T follicular helper cell (primary cell): ENCODE measurements around the gene C10orf95.
"Not testable (repeated sequence)": the region's sequence is repeated elsewhere in the genome, so short reads cannot be mapped to it uniquely, and the experiment has no call there.

Experiments used
- DNase-seq: peaks from one replicate; pipeline ENCODE4 v3.0.0-alpha.2; 2020; ENCODE audit warnings: low read depth
- total RNA-seq, 2 experiments: gene quantifications; one replicate each; lab custom pipeline; 2026; lab: John Stamatoyannopoulos, UW

C10orf95 gene
- 0 to 0.39 reads per million in 2 experiments for total RNA-seq

GRCh38 chr10:102451105-102451969, at the start of gene C10orf95:
C10orf95 (minus strand) TSS chr10:102451543; CDS start chr10:102451093, 450 bp downstream.
- no peak for DNase-seq

DNA sequence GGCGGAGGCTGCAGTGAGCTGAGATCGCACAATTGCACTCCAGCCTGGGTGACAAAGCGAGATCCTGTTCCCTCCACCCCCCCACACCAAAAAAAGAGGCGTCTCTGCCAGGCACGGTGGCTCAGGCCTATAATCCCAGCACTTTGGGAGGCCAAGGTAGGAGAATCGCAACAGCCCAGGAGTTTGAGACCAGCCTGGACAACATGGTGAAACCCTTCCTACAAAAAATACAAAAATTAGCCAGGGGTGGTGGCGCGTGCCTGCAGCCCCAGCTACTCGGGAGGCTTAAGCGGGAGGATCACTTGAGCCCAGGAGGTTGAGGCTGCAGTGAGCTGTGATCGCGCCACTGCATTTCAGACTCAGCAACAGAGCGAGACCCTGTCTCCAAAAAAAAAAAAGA, 49.3 kb upstream of the C10orf95 start:
- DNase-seq: not testable (repeated sequence)

DNA sequence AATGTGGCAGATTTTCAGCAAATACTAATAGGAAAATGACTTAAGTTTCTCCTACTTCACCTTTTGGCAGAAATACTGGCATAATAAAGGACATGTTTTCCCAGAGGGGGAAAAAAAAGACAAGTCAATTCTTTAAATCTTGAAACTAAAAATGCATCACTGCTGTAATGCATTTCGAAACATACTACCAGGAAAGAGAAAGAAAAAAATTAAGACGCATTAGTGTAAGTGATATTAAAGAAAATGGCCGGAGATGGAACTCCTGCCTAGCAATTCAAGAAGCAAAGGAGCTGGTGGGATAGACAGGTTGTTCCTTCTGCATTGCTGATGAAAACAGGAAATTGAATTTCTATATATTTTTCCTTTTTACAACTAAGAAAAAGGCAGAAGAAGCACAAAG, 48.0 kb upstream of the C10orf95 start:
- no peak for DNase-seq

DNA sequence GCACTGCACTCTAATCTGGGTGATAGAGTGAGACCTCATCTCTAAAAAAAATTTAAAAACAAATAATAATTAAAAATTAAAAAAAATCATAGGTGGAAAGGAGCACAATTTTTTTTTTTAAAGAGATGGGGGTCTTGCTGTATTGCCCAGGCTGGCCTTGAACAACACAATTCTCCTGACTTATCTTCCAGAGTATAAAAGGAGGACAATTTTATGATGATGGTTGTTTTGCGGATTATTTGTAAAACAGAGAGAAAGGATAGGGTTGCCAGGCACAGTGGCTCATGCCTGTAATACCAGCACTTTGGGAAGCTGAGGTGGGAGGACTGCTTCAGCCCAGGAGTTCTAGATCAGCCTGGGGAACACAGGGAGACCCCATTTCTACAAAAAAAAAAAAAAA, 46.2 kb upstream of the C10orf95 start:
- DNase-seq: no peak

DNA sequence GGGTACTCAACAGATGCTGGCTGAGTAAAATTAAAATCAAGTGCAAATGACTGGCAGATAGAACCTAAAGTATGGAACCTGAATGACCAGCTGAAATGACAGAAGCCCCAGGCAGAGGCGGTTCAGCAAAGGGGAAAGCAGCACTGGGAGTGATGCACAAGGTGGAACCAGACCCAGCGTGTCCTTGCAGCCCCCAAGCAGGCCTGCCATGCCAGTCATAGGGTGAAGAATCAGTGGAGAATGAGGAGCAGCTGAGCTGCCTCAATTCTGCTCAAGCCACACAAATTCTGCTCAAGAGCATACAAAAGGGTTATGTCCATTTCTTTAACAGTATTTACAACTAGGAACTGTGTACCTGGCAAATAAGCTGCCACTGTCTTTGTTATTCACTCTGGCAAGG, 42.4 kb upstream of the C10orf95 start:
- no peak for DNase-seq

GRCh38 chr10:102492983-102493382, 41.6 kb upstream of the C10orf95 start:
- DNase-seq: no peak

DNA sequence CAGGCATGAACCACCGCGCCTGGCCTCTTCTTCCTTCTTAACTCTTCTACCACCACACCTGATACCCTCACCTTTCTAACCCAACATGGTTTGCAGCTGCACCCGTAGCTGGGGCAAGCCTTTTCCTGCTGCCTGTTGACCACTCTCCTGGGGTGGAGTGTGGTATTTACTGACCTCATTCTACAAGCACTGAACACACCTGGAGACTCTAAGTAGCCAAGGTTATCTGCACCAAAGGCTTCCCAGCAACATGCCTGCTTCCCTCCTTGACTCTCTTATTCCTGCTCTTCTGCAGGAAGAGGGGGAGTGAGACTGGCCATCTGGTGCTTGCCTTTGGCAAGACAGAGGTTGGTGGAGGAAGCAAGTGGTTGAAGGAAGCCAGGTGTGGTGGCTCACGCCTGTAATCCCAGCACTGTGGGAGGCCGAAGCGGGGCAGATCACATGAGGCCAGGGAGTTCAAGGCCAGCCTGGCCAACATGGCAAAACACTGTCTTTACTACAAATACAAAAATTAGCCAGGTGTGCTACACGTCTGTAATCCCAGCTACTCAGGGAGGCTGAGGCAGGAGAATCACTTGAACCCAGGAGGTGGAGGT, 41.1 kb upstream of the C10orf95 start:
- DNase-seq: no peak

DNA sequence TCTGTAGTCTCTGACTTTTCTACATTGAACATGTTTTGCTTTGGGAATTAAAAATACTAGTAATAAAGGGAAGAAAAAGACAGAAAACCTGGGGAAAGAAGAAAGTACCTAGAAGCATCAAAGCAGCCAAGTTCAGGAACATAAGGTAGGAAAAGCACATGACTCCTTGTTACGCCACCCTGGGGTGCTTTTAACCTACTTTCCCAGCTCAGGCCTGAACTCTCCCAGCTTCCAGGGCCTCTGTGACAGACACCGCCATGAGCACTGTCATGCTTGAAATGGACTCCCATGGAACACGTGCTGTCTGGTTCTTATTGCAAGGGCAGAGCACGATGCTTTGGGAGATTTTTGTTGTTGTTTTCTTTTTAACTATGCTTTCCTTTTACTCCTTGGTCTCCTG, 39.8 kb upstream of the C10orf95 start:
- no peak for DNase-seq

GRCh38 chr10:102485093-102485784, 33.9 kb upstream of the C10orf95 start:
- no peak for DNase-seq

DNA sequence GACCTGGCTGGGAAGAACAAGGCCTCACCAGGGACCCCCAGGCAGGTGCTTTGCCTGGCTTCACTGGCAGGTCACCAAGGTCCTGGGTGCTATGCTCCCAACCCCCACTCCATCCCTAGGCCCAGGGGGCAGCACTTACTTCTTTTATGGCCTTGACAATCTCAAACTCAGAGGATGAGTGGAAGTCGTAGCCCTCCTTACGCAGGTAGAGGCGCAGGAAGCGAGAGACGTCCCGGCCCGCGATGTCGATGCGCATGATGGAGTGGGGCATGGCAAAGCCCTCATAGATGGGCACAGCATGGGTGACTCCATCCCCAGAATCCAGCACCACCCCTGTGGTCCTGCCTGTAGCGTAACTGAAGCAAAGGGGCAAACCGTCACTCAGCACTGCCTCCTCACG, 32.7 kb upstream of the C10orf95 start:
- DNase-seq: no peak

GRCh38 chr10:102480396-102480795, 29.1 kb upstream of the C10orf95 start:
- DNase-seq: no peak

DNA sequence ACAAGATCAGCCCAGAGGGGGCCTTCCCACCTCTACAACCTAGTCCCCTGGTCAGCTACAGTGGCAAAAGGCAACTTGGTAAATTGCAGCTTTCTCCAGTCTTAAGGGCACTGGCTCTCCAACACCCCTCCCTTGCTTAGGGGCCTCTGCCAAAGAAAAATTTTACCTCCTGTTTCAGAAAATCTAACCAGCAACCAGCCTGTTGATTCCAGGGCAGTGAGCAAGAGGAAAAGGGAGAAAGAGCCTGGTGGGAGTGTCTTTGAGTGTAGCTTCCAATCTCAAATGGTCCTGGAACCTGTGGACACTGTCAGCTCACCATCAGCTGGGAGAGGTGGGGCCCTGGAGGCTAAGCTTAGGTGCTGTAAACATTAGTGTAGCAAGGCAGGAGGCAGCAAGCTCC, 28.3 kb upstream of the C10orf95 start:
- no peak for DNase-seq

- DNase-seq: no peak
Measured at GRCh38 chr10:102476466-102477141, 25.3 kb upstream of the C10orf95 start.

DNA sequence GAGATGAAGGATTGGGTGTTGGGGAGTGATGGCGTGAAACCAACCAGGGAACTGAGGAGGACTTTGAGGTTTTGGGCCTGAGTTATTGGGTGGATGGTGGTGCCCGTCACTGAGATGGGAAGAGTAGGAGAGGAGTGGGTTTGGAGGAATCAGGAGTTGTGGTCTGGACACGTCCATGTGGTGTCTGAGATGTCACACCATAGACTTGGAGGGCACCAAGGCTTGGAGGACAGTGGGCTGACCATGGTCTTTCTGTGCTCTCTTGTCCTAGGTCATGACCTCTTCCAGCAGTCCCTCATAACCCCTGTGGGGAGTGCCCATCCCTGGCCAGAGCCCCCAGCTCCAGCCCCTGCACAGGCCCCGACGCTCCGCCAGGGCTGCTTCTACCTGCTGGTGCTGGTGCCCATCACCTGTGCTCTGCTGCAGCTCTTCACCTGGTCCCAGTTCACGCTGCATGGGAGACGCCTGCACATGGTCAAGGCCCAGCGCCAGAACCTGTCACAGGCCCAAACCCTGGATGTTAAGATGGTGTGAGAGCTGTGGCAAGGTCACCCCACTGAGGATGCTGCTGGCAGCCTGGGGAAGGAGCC, 24.2 kb upstream of the C10orf95 start:
- no peak for DNase-seq

GRCh38 chr10:102473445-102474331, 22.3 kb upstream of the C10orf95 start:
- no peak for DNase-seq

DNA sequence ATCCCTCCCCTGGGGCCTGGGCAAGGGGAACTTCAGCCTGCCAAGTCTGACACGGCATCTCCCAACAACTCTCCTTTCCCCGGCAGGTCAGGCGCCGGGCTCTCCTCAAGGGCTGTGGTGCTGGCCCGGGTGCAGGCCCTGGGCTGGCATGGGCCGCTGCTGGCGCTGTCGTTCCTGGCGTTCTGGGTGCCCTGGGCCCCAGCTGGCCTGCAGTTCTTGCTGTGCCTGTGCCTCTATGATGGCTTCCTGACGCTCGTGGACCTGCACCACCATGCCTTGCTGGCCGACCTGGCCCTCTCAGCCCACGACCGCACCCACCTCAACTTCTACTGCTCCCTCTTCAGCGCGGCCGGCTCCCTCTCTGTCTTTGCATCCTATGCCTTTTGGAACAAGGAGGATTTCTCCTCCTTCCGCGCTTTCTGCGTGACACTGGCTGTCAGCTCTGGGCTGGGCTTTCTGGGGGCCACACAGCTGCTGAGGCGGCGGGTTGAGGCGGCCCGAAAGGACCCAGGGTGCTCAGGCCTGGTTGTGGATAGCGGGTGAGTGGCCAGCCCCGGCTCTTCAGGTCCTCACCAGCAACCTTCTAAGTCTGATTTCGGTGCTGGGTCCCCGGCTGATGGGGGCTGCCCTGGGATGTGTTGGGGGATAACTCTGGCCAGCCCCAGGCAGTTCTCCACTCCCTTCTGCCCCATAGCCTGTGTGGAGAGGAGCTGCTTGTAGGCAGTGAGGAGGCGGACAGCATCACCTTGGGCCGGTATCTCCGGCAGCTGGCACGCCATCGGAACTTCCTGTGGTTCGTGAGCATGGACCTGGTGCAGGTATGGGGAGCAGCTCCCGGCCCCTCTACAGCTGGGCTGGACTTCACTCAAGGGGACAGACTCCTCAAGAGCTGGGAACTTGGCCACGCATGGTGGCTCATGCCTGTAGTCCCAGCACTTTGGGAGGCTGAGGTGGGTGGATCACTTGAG, 19.5 kb upstream of the C10orf95 start:
- DNase-seq: no peak

- DNase-seq: no peak
Measured at GRCh38 chr10:102468683-102469082, 17.3 kb upstream of the C10orf95 start.

DNA sequence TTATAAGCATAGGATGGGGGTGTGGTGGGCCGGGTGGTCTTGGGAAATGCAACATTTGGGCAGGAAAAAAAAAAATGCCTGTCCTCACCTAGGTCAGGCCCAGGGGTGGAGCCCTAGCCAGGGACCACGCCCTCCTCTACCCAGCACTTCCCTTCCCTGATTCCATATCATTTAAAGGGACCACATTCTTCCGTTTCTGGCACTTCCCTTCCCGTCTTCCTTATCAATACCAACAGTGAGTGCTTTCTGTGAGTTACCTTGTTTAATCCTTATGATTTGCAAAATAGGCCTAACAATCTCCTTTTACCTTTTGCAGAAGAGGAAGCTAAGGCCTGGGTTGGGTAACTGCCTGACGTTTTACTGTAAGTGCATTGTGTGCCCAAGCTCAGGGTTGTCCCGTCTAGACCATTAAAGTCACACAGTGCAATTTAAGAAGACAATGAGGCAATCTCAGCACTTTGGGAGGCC, 16.7 kb upstream of the C10orf95 start:
- no peak for DNase-seq

GRCh38 chr10:102467318-102467717, 16.0 kb upstream of the C10orf95 start:
- DNase-seq: no peak
